Thymus (tissue), 11 donors: Measurements from ENCODE around the gene PCGF6. TPM values are rescaled to one million over a fixed set of nuclear protein-coding genes. Genes with fewer than 3 reads are reported as not detected.

ENCODE experiments used
- DNase-seq, 9 donors: peaks; one replicate each; pipeline ENCODE4 v3.0.0-alpha.2; 2013; ENCODE audit warnings: low spot score in 9 of 9, low read depth in 6 of 9, missing footprints in 1 of 9
- H3K27ac ChIP-seq, 2 donors: one replicate each; pipeline ENCODE4 v1.5.1; 2013; ENCODE audit warnings: control low read depth in 1 of 2, low read depth in 1 of 2, low read length in 1 of 2, mild to moderate bottlenecking in 1 of 2, moderate library complexity in 1 of 2
- H3K27me3 ChIP-seq, 2 donors: one replicate each; pipeline ENCODE4 v1.5.1; 2013; ENCODE audit warnings: low read length in 1 of 2; ENCODE audit not compliant: control insufficient read depth in 2 of 2, insufficient read depth in 1 of 2
- H3K36me3 ChIP-seq, 2 donors: one replicate each; pipeline ENCODE4 v1.5.1; 2013; ENCODE audit warnings: low read length in 1 of 2, mild to moderate bottlenecking in 1 of 2, moderate library complexity in 1 of 2; ENCODE audit not compliant: control insufficient read depth in 2 of 2, insufficient read depth in 2 of 2
- H3K4me1 ChIP-seq, 2 donors: one replicate each; pipeline ENCODE4 v1.5.1; 2013; ENCODE audit warnings: low read length in 2 of 2; ENCODE audit not compliant: control insufficient read depth in 2 of 2, insufficient read depth in 2 of 2
- H3K4me3 ChIP-seq, 2 donors: one replicate each; pipeline ENCODE4 v1.5.1; 2013; ENCODE audit warnings: low read length in 2 of 2, control low read depth in 1 of 2, mild to moderate bottlenecking in 1 of 2
- H3K9me3 ChIP-seq, 2 donors: one replicate each; pipeline ENCODE4 v1.5.1; 2013; ENCODE audit warnings: low read length in 1 of 2, mild to moderate bottlenecking in 1 of 2; ENCODE audit not compliant: control insufficient read depth in 2 of 2, insufficient read depth in 1 of 2
- WGBS: extraction: QIAGEN DNeasy Blood & Tissue Kit; methylation state at CpG from one replicate; pipeline ENCODE4 v1.1.7; 2013; 5-methylcytosine and 5-hydroxymethylcytosine counted together
- polyA plus RNA-seq: library from polyadenylated mRNA; stranded (reverse); fragments of 200-250 nt; gene quantifications from one replicate; pipeline ENCODE4 v1.2.3, GENCODE V29; 2013
- total RNA-seq: library from RNA; stranded (reverse); fragments of 120-200 nt; gene quantifications from one replicate; pipeline ENCODE4 v1.2.4, GENCODE V29; 2013
- donor health status: healthy.

The PCGF6 gene
- total and polyA plus RNA-seq, 2 donors, result 9.1 to 12.6 TPM

DNA sequence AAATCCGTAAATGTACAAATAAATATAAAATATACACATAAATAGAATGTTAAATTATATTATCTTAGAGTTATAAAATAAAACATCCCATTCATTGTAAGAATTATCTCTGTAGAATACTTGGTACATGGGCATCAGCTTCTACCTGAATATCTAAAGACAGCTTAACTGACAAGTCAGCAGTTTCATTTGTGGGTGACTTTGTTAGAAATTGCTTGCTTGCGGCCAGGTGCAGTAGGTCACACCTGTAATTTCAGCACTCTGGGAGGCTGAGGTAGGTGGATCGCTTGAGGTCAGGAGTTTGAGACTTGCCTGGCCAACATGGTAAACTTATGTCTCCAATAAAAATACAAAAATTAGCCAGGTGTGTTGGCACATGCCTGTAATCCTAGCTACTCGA, 14.6 kb downstream of the PCGF6 start:
- H3K27ac ChIP-seq, result no peak overlapping the region
- WGBS, result 97% methylated on average over 4 of the region's 4 CpGs
- H3K27me3 ChIP-seq, result no peaks in the 10 kb centered on the region
- H3K4me3 ChIP-seq, result no peak overlapping the region
- no peak for DNase-seq
- peaks cover 32 to 33% of the 10 kb centered on the region in 2 donors for H3K36me3 ChIP-seq
- no peaks in the 10 kb centered on the region for H3K9me3 ChIP-seq
- H3K4me1 ChIP-seq, result no peaks in the 10 kb centered on the region

DNA sequence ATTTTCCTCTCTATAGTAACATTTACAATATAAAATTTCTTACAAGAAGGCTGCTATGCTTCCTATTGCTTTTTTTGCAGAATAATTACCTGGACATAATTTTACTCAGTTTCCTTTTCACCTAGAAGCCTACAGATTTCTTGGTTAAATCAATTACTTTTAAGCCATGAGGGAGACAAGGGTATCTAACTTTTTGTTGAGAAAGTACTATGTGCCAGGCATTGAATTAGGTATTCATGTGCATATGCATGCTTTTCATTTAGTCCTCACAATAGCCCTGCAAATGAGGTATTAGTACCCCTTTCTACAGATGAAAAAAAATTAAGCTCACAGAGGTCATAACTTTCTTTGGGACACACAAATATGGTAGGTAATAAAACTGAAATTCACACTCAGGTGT, 16.4 kb downstream of the PCGF6 start:
- Histone ChIP-seq H3K27me3 (no peaks in the 10 kb centered on the region), H3K9me3 (no peaks in the 10 kb centered on the region), H3K4me3 (no peak overlapping the region), H3K4me1 (no peaks in the 10 kb centered on the region), H3K27ac (no peak overlapping the region), H3K36me3 (peaks cover 31 to 32% of the 10 kb centered on the region in 2 donors)
- DNase-seq, result no peak

DNA sequence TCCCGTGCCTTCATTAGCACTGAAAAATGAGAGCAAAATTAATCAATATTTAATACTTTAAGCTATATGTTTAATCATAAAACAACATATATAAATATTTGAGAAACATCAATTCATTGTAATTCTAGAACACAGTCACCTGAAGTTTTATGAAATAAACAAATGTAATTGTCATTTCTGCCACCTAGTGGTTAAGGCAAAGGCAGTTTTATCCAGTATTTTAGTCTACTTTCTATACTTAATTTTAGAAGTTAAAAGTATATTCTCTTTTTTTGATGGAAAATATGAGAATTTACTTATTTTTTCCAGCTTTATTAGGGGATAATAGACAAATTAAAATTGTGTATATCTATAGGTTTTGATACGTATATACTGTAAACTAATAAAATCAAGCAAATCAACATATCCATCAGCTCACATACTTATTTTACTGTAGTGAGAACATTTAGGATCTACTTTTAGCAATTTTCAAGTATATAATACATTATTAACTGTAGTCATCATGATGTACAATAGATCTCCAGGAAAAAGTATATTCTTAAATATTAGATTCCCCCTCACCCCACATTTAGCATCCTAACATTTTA, 16.9 kb downstream of the PCGF6 start:
- no peak overlapping the region for H3K27ac ChIP-seq
- H3K4me1 ChIP-seq, result no peaks in the 10 kb centered on the region
- peak in 6 of 9 donors; percentile 6 to 52 (median 16) for DNase-seq
- 97% methylated on average over 2 of the region's 2 CpGs for WGBS
- H3K4me3 ChIP-seq, result no peak overlapping the region
- no peaks in the 10 kb centered on the region for H3K27me3 ChIP-seq
- H3K36me3 ChIP-seq, result peaks cover 27 to 29% of the 10 kb centered on the region in 2 donors
- H3K9me3 ChIP-seq, result no peaks in the 10 kb centered on the region

DNA sequence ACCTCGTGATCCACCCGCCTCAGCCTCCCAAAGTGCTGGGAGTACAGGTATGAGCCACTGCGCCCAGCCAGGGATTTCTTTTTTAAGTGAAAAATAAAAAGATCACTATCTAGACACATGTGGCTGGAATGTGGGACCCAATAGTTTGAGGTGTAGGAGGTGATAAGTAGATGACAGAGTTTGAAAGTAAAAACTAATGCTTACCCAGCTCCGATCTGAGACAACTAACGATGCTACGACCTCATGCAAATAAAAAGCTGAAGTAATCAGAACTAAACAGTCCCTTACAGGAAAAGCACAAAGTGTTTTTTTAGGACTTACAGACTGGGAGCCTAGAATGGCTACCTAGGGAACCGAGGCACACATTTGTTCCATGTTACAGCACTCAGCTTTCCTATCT, 23.0 kb downstream of the PCGF6 start:
- Histone ChIP-seq H3K4me3 (no peak overlapping the region), H3K27me3 (no peaks in the 10 kb centered on the region), H3K36me3 (peaks cover 33 to 38% of the 10 kb centered on the region in 2 donors), H3K4me1 (no peaks in the 10 kb centered on the region), H3K27ac (no peak overlapping the region), H3K9me3 (no peaks in the 10 kb centered on the region)
- no peak for DNase-seq
- 97% methylated on average over 7 of the region's 7 CpGs for WGBS

DNA sequence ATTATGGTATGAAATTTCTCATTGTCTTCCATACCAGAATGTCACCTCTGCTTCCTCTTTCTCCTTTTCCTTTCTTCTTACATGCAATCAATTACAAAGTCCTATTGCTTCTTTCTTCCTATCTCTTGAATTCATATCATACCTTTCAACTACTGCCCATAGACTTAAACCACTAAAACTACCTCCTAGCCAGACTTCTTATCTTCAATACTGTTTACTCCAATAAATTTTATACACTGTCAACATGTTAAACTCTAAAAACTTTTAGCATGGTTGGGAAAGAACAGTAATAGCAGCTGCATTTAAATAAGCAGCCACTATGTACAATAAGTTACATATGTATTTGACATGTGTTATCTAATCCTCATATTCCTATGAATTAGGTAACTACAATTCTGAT, 34.9 kb downstream of the PCGF6 start:
- Histone ChIP-seq H3K27ac (no peak overlapping the region), H3K27me3 (no peaks in the 10 kb centered on the region), H3K4me3 (no peak overlapping the region), H3K9me3 (no peaks in the 10 kb centered on the region), H3K36me3 (peaks cover 18 to 33% of the 10 kb centered on the region in 2 donors), H3K4me1 (no peaks in the 10 kb centered on the region)
- no peak for DNase-seq

DNA sequence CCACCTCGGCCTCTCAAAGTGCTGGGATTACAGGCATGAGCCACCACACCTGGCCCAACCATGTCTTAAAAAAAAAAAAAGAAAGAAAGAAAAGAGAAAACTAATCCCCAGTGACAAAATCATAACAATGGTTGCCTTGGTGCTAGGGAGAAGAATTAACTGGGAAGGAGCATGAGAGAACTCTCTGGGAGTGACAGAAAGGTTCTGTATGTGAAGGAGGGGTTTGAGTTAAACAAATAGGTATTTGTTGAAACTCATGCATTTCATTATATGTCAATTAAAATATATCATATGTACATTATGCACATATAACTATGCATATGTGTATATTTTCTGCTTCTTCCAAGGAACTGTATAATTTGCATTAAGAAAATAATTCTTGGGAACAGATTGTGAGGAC, 40.7 kb downstream of the PCGF6 start:
- Histone ChIP-seq H3K27ac (no peak overlapping the region), H3K4me3 (no peak overlapping the region), H3K4me1 (no peaks in the 10 kb centered on the region), H3K36me3 (peaks cover 37 to 52% of the 10 kb centered on the region in 2 donors), H3K9me3 (no peaks in the 10 kb centered on the region), H3K27me3 (no peaks in the 10 kb centered on the region)
- WGBS, result 96% methylated on average over 1 of the region's 1 CpG
- DNase-seq, result no peak

DNA sequence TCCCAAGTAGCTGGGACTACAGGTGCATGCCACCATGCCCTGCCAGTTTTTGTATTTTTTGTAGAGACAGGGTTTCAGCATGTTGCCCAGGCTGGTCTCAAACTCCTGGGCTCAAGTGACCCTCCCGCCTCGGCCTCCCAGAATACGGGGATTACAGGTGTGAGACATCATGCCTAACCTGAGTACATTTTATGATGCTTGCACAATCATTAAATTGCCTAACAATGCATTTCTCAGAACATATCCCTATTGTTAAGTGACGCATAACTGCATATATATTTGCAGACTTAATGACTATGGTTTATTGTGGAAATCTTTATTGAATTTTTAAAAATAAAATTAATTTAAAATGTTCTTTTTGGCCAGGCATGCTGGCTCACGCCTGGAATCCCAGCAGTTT, 43.3 kb downstream of the PCGF6 start:
- H3K36me3 ChIP-seq, result peaks cover 42 to 47% of the 10 kb centered on the region in 2 donors
- WGBS, result 98% methylated on average over 5 of the region's 5 CpGs

DNA sequence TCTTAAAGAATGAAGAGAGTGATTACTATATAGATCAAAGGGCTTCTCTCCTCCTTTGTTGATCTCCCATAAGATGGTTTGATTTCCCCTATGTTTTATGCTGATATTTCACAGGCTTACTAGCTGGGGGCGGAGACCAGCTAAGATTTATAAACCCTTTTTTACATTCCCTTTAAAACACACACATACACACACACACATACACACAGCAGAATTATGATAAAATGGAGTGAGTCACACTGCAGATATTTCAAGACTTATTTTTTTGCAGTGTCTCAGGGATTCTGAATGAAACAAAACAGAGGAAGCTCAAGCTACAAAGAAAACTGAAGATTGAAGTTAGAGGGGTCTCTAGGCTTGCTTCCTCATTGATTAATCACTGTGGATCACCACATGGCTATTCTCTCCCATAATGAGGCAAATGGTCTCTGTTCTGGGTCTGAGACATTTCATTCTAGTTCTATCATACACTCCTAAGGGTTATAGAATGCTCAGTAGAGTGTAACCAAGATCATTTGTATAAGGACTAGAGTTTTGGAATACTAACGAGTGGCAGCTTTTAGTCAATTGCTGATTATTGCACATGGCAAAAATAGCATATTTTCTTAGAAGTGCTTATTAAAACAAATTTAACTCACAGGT, 55.4 kb downstream of the PCGF6 start:
- WGBS, result 98% methylated on average over 2 of the region's 2 CpGs
- DNase-seq, result no peak
- H3K27ac ChIP-seq, result no peak overlapping the region
- H3K4me1 ChIP-seq, result no peaks in the 10 kb centered on the region
- no peaks in the 10 kb centered on the region for H3K9me3 ChIP-seq
- H3K36me3 ChIP-seq, result no peaks in the 10 kb centered on the region
- no peak overlapping the region for H3K4me3 ChIP-seq
- H3K27me3 ChIP-seq, result no peaks in the 10 kb centered on the region

More for the DNA sequence above, 43.3 kb downstream of the PCGF6 start:
- Histone ChIP-seq H3K9me3 (no peaks in the 10 kb centered on the region), H3K27ac (no peak overlapping the region), H3K4me3 (no peak overlapping the region), H3K27me3 (no peaks in the 10 kb centered on the region), H3K4me1 (no peaks in the 10 kb centered on the region)
- no peak for DNase-seq

DNA sequence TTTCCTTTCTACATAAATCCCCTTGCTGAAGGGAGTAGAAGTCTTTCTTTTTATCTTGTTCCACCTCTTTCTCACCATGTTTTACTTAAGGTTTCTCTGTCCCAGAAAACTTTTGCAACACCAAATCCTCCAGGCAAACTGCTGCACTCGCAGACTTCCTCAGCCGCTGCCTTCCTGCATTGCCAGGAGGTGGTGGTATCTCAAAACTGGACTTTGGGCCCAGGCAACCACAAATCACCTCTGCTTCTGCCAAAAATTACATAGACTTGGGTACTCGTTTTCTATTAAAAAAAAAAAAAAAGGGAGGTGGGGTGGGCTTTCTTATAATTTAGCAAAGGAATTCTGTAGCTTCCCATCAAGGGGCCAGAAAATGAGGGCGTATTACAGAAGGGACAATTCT, 59.4 kb downstream of the PCGF6 start:
- H3K27me3 ChIP-seq, result peaks cover 0 to 2% of the 10 kb centered on the region in 2 donors
- H3K27ac ChIP-seq, result no peak overlapping the region
- no peak overlapping the region for H3K4me3 ChIP-seq
- no peaks in the 10 kb centered on the region for H3K36me3 ChIP-seq
- H3K9me3 ChIP-seq, result no peaks in the 10 kb centered on the region
- H3K4me1 ChIP-seq, result no peaks in the 10 kb centered on the region
- WGBS, result 89% methylated on average over 4 of the region's 4 CpGs
- no peak for DNase-seq
